Stimulated activated naive B cell treated with anti-CD40 and anti-IgM and Interleukin-4, amounts not matched to agents 10 μg/mL and 1 μg/mL and 100 μg/mL, for 72 hours (primary cell): ENCODE results near the gene SLC38A11.
"Not testable (repeated sequence)": the region's sequence is repeated elsewhere in the genome, so short reads cannot be mapped to it uniquely, and the experiment has no call there.

Experiments
- ATAC-seq, 2 donors: fragments of 150-1000 bp; cut with Tn5 transposase; replicated peaks; 2 replicates each; pipeline ENCODE4 v1.10.0; 2021; ENCODE audit warnings: moderate library complexity in 1 of 2
- DNase-seq: peaks from one replicate; pipeline ENCODE4 v3.0.0; 2021
- H3K27ac Mint-ChIP-seq: one replicate; pipeline ENCODE4 v1.8.0; 2022; ENCODE audit warnings: mild to moderate bottlenecking, mixed read lengths
- H3K27me3 Mint-ChIP-seq, 2 donors: one replicate each; pipeline ENCODE4 v1.8.0; 2022; ENCODE audit warnings: mixed read lengths in 2 of 2
- H3K36me3 Mint-ChIP-seq, 2 donors: one replicate each; pipeline ENCODE4 v1.8.0; 2022; ENCODE audit warnings: mixed read lengths in 2 of 2, mild to moderate bottlenecking in 1 of 2
- H3K4me1 Mint-ChIP-seq, 2 donors: one replicate each; pipeline ENCODE4 v1.8.0; 2022; ENCODE audit warnings: mixed read lengths in 2 of 2, mild to moderate bottlenecking in 1 of 2
- H3K4me3 Mint-ChIP-seq, 2 donors: one replicate each; pipeline ENCODE4 v1.8.0; 2022; ENCODE audit warnings: mild to moderate bottlenecking in 2 of 2, mixed read lengths in 2 of 2, moderate library complexity in 1 of 2
- H3K9me3 Mint-ChIP-seq, 2 donors: one replicate each; pipeline ENCODE4 v1.8.0; 2022; ENCODE audit warnings: mixed read lengths in 2 of 2, mild to moderate bottlenecking in 1 of 2

SLC38A11 gene

DNA sequence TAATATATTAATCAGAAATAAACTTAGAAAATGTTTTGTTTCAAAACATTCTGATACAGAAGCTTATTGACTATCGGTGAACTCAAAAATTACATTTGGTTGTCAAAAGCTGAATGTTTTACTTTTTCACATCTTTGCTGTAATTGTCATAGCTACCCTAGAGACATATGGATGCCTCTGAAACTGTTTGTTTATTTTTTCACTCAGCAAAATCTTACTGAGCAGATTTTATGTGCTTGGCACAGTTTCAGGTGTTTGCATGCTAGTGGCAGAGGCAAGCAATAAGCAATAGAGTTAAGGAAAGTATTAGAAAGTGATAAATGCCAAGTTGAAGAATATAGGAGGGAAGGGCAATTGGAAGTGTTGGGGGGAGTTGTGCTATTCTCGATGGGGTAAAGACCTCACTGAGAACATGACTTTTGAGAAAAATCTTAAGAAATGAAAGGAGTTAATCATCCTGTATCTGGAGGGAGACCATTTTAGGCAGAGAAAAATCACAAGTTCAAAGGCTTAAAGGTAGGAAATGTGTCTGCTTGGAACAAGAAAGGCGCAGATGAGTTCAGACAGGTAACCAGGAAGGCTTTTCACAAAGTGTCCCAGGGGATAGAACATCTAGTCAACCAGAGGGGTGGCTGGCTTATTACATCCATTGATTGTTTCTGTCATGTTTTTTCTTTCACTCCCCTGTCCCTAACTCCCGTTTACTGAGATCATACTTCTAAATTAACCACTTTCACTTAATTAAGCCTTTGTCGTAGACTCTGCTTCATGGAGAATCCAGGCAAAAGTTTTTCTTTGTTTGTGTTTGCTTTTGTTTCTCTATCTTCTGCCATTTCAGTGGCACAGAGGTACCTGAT is 86.5 kb downstream of the SLC38A11 start:
- Mint-ChIP-seq H3K36me3 (peaks cover 0 to 2% of the 10 kb centered on the region in 2 donors), H3K4me1 (peaks cover 24 to 31% of the 10 kb centered on the region in 2 donors), H3K9me3 (peaks cover 0 to 3% of the 10 kb centered on the region in 2 donors), H3K4me3 (no peak overlapping the region), H3K27ac (peak overlapping the region; percentile 21), H3K27me3 (no peaks in the 10 kb centered on the region)
- no peak for ATAC-seq
- no peak for DNase-seq

DNA sequence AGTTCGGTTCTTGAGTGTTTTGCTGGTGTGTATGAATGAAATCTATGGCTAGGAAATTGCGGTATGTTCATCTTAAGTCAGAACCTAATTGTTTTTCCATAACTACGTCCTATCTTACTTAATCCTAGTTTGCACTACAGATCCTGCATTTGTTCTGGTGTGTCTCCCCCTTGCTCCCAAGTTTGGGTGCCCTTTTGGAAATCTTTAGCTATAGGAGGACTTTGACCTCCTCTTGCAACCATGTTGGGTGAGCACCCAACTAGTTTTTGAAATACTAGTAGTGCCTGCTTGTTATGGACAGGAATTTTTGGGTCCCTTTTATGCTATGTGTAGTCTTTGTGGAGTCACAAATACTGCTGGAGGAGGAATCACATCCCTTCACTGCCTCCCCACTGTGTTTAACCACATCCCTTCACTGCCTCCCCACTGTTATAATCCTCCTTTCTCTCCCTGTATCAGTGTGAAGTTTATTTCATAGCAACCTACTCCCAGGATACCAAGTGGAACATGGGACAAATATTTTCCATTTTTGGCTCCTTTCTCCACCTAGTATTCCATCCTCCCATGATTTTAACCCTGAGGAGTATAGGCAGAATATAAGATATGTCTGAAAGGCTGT is 87.4 kb downstream of the SLC38A11 start:
- H3K4me1 Mint-ChIP-seq: peaks cover 26 to 31% of the 10 kb centered on the region in 2 donors
- ATAC-seq (no peak), DNase-seq (no peak)
- no peak overlapping the region for H3K4me3 Mint-ChIP-seq
- peaks cover 0 to 3% of the 10 kb centered on the region in 2 donors for H3K9me3 Mint-ChIP-seq
- peaks cover 0 to 2% of the 10 kb centered on the region in 2 donors for H3K36me3 Mint-ChIP-seq
- no peaks in the 10 kb centered on the region for H3K27me3 Mint-ChIP-seq
- peak overlapping the region; percentile 52 for H3K27ac Mint-ChIP-seq

DNA sequence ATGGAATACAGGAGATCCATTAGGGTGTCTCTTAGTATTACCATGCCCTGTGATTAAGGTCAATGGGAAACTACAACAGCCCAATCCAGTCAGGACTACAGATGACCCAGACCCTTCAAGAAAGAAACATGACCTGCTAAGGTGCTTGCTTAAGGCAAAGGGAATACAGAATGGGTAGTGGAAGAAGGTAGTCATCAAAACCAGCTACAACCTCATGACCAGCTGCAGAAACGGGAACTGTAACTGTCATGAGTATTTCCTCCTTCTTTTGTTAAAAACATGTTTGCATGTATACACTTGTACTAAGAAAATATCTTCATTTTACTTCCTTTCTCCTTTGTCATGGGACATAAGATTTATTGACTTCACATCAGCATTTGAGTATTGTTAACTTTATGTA is 88.9 kb downstream of the SLC38A11 start:
- peak overlapping the region in 1 of 2 donors; percentile 4 for H3K4me3 Mint-ChIP-seq
- H3K9me3 Mint-ChIP-seq, H3K27me3 Mint-ChIP-seq, H3K36me3 Mint-ChIP-seq: not testable (repeated sequence)
- peak; percentile 28 for DNase-seq
- peaks cover 28 to 37% of the 10 kb centered on the region in 2 donors for H3K4me1 Mint-ChIP-seq
- H3K27ac Mint-ChIP-seq: peak overlapping the region; percentile 79
- ATAC-seq: peak; percentile 92

DNA sequence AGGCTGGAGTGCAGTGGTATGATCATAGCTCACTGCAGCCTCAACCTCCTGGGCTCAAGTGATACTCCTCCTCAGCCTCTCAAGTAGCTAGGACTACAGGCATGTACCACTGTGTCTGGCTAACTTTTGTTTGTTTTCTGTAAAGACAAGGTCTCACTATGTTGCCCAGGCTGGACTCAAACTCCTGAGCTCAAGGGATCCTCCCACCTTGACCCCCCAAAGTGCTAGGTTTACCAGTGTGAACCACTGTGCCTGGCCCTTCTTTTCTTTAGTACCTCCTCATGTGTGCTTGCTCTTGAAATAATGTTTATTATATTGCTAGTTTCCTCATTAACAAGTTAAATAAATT is 94.7 kb downstream of the SLC38A11 start:
- Mint-ChIP-seq H3K4me3 (no peak overlapping the region), H3K36me3 (peaks cover 0 to 9% of the 10 kb centered on the region in 2 donors), H3K4me1 (peaks cover 11% of the 10 kb centered on the region in 2 donors), H3K27me3 (no peaks in the 10 kb centered on the region), H3K27ac (no peak overlapping the region), H3K9me3 (peaks cover 0 to 7% of the 10 kb centered on the region in 2 donors)
- no peak for ATAC-seq
- DNase-seq: no peak

DNA sequence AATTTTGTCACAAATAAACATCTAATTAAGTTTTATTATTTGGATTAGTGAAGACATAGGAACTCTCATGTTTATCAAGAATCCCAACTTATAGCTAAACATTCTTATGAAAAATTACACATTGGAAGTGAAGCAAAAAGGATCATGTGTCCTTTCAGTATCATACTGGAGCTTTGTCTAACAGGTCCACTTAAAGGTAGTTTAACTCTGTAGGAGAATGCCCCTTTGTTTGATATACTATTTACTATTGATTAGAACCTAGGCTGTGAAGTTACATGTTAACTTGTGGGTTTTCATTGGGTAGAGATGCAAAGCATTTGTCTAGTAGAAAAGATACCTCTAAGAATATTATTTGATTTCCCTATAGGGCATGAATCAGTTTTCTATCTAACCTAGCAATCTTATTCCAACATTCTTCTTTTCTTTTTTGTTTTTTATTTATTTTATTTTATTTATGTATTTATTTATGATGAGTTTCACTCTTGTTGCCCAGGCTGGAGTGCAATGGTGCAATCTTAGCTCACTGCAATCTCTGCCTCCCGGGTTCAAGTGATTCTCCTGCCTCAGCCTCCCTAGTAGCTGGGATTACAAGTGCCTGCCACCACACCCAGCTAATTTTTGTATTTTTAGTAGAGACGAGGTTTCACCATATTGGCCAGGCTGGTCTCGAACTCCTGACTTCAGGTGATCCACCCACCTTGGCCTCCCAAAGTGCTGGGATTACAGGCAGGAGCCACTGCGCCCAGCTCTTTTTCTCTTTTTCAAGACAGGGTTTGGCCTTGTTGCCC is 95.2 kb downstream of the SLC38A11 start:
- not testable (repeated sequence) for H3K4me3 Mint-ChIP-seq, H3K27ac Mint-ChIP-seq, H3K27me3 Mint-ChIP-seq, H3K9me3 Mint-ChIP-seq, ATAC-seq, DNase-seq, H3K36me3 Mint-ChIP-seq
- peaks cover 11% of the 10 kb centered on the region in 2 donors for H3K4me1 Mint-ChIP-seq

DNA sequence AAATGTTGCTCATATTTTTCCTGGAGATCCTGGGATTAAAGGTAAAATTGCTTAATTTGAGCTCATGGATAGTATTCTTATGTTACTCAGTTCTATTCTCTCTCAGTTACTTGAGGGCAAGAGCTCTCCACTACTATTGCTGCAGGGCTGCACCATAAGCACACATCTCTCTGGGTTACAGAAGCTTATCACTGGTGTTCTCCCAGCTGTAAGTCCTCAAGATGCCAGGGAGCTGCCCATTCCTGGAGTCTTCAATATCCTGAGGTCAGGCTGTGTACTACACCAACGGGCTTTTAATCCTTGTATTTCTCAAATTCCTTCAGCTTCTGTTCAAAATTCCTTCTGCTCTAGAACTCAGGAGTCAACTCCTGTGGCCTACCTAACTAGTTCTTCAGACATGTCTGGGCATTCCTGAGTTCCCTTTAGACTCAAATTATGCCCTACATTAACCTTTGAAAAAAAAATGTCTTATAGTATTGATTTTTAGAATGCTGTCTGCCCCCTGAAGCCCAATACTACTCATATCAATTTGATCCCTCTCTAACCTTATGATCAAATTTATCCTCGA is 96.0 kb downstream of the SLC38A11 start:
- no peak for ATAC-seq
- peaks cover 0 to 4% of the 10 kb centered on the region in 2 donors for H3K9me3 Mint-ChIP-seq
- H3K27ac Mint-ChIP-seq: no peak overlapping the region
- H3K36me3 Mint-ChIP-seq: peaks cover 0 to 7% of the 10 kb centered on the region in 2 donors
- DNase-seq: no peak
- H3K4me3 Mint-ChIP-seq: no peak overlapping the region
- H3K4me1 Mint-ChIP-seq: peaks cover 9 to 11% of the 10 kb centered on the region in 2 donors
- no peaks in the 10 kb centered on the region for H3K27me3 Mint-ChIP-seq

DNA sequence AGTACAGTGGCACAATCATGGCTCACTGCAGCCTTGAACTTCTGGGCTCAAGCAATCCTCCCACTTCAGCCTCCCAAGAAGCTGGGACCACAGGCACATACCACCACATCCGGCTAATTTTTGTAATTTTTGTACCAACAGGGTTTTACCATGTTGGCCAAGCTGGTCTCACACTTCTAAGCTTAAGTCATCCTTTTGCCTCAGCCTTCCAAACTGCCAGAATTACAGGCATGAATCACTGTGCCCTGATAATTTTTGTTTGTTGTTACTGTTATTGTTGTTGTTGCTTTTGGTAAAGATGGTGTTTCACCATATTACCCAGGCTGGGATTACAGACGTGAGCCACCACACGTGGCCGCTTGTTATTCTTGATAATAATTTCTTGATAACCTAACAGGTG is 103.2 kb downstream of the SLC38A11 start:
- H3K9me3 Mint-ChIP-seq: no peaks in the 10 kb centered on the region
- no peaks in the 10 kb centered on the region for H3K36me3 Mint-ChIP-seq

DNA sequence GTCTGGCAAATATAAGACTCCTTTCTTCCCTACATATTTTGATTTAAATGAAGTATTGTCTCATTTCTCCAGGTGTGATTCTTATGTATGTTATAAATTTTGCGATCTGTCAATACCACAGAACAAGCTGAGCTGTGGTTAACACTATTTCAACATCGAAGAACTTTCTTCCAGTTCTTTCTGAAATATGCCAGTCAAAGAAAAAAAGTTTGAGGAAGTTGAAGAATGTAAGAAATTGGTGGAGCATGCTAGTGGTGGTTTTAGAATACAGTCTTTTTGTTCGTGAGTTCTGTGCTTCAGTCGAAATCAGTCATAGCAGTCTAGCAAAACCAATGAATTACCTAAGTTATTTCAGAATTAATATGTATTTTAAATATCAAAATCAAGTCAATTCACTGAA is 105.1 kb downstream of the SLC38A11 start:
- peak overlapping the region; percentile 47 to 65 for H3K4me3 Mint-ChIP-seq
- H3K4me1 Mint-ChIP-seq: peaks cover 4 to 22% of the 10 kb centered on the region in 2 donors
- no peak for DNase-seq
- no peak overlapping the region for H3K27ac Mint-ChIP-seq
- H3K9me3 Mint-ChIP-seq: no peaks in the 10 kb centered on the region
- ATAC-seq: peak; percentile 84 to 87
- no peaks in the 10 kb centered on the region for H3K36me3 Mint-ChIP-seq
- no peaks in the 10 kb centered on the region for H3K27me3 Mint-ChIP-seq

More for the DNA sequence above, 103.2 kb downstream of the SLC38A11 start:
- Mint-ChIP-seq H3K27me3 (no peaks in the 10 kb centered on the region), H3K4me3 (no peak overlapping the region), H3K27ac (no peak overlapping the region), H3K4me1 (peaks cover 4 to 22% of the 10 kb centered on the region in 2 donors)
- ATAC-seq (no peak), DNase-seq (no peak)

DNA sequence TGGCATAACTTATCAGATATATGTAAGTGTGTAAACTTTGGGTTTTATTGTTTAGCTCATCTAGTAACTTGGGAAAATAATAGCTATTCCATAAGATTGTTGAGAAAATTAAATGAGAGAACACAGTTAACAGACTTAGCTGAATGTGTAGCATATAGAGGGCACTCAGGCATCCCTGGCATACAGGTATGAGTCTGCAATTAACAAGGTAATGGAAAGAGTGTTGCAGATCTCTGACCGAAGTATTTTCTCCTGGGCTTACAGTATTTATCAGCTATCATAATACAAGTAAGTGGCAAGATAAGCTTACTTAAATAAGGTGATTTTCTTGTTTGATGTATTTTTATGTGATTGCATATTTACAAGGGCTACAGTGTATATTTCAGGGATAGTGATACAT is 105.8 kb downstream of the SLC38A11 start:
- Mint-ChIP-seq H3K9me3 (no peaks in the 10 kb centered on the region), H3K27ac (no peak overlapping the region), H3K36me3 (no peaks in the 10 kb centered on the region), H3K27me3 (no peaks in the 10 kb centered on the region), H3K4me3 (no peak overlapping the region), H3K4me1 (peaks cover 4 to 27% of the 10 kb centered on the region in 2 donors)
- DNase-seq (no peak), ATAC-seq (no peak)

DNA sequence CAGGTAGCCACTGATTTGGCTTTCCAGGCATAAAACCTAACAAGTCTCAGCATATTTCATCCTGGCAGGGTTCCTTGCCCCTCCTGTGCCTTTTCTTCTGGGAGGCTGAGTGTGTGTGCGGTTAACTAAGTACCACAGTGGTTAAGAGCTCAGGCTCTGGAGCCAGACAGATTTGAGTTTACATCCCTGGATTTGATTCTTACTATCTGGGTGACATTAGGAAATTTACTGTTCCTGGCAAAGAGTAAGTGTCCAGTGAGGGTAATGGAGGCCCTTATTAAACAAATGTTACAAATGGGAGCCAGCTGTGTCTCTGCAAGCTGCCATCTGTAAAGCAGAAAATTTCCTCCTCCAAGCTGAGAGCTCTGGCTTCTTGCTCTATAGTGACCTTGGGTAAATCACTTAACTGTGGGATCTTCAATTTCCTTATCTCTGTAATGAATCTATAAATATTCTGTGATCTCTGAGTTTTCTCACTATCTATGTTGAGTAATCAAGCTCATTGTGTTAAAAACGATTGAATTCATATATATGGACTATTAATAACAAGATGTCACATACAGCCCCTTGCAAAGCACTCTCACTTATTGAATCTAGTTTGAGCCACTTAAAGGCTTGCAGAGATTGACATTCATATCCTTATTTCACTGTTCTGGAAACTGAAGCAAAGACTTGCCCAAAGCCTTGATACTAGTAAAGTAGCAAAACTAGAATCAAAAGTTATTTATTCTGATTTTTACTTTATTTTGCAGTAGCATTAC is 107.2 kb downstream of the SLC38A11 start:
- DNase-seq (no peak), ATAC-seq (no peak)
- H3K4me1 Mint-ChIP-seq: peaks cover 9 to 31% of the 10 kb centered on the region in 2 donors
- H3K27ac Mint-ChIP-seq: no peak overlapping the region
- H3K27me3 Mint-ChIP-seq: no peaks in the 10 kb centered on the region
- no peaks in the 10 kb centered on the region for H3K9me3 Mint-ChIP-seq
- H3K36me3 Mint-ChIP-seq: no peaks in the 10 kb centered on the region
- no peak overlapping the region for H3K4me3 Mint-ChIP-seq

DNA sequence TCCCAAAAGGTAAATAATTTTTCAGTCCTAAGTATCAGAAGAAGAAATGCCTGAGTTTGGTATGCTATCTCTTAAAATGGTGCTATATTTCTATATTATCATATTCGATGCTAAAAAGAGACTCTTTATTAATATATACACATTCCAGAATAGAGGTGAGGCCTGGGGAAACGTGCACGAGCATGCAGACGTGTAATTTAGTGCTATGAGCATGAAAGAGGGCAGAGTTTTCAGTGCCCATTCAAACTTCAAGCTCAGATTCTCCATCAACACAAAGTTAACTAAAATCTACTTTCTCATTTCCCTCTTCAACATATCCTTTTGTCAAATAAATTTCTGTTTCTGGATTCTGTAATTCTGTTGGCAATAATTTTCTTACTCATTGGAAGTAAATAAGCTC is 108.0 kb downstream of the SLC38A11 start:
- Mint-ChIP-seq H3K36me3 (no peaks in the 10 kb centered on the region), H3K27ac (no peak overlapping the region), H3K4me3 (no peak overlapping the region), H3K27me3 (no peaks in the 10 kb centered on the region), H3K9me3 (no peaks in the 10 kb centered on the region), H3K4me1 (peaks cover 9 to 31% of the 10 kb centered on the region in 2 donors)
- no peak for DNase-seq
- no peak for ATAC-seq

DNA sequence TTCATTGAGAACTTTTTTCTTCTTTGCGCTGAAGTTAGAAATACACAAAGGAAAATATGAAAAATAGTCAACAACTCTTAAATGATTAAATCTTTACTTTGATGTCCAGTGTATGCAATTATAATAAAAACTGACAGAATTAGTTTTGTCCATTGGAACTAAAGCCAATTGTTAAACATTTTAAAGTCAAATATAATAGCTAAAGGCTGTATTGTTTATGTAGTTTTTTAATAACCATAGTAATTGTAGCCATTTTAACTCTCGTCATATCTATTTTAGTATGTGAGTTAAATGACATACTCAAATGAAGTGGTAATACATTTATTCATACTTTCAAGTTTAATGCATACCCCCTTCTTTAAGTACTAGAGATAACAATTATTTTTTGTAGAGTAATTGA is 109.0 kb downstream of the SLC38A11 start:
- Mint-ChIP-seq H3K4me3 (no peak overlapping the region), H3K36me3 (no peaks in the 10 kb centered on the region), H3K27me3 (no peaks in the 10 kb centered on the region), H3K4me1 (peaks cover 9 to 29% of the 10 kb centered on the region in 2 donors), H3K9me3 (no peaks in the 10 kb centered on the region), H3K27ac (no peak overlapping the region)
- ATAC-seq (no peak), DNase-seq (no peak)
